ENCODE results near the gene ZNF532.

DNA sequence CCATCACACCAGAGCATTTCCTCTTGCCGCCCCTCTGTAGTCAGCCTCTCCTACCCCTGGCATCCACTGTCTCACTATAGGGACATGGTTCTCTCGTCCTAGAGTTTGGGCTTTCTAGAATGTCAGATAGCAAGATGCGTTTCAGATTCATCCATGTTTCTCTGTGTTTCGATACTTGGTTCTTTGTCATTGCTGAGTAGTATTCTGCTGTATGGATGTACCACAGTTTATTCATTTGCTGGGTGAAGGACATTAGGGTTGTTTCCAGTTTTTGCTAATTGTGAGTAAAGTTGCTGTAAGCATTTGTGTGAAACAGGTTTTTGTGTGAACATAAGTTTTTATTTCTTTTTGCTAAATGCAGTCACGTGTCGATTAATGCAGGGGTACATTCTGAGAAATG is 3.8 kb downstream of the ZNF532 start:
- TF ChIP-seq, protein P1, sequence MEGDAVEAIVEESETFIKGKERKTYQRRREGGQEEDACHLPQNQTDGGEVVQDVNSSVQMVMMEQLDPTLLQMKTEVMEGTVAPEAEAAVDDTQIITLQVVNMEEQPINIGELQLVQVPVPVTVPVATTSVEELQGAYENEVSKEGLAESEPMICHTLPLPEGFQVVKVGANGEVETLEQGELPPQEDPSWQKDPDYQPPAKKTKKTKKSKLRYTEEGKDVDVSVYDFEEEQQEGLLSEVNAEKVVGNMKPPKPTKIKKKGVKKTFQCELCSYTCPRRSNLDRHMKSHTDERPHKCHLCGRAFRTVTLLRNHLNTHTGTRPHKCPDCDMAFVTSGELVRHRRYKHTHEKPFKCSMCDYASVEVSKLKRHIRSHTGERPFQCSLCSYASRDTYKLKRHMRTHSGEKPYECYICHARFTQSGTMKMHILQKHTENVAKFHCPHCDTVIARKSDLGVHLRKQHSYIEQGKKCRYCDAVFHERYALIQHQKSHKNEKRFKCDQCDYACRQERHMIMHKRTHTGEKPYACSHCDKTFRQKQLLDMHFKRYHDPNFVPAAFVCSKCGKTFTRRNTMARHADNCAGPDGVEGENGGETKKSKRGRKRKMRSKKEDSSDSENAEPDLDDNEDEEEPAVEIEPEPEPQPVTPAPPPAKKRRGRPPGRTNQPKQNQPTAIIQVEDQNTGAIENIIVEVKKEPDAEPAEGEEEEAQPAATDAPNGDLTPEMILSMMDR (IDR thresholded peaks at IDR 0.05): no peak
- TF ChIP-seq POLR2A (IDR thresholded peaks at IDR 0.05): no peak

Measured in Peyer's patch (tissue), 4 donors.